T-helper 2 cell treated with Interferon-gamma antibody and Interleukin-4, amounts not matched to agents 100 ng/mL and 5 ng/mL, for 36 hours (primary cell): ENCODE data around the gene SCNM1. TPM values are rescaled to one million over a fixed set of nuclear protein-coding genes. Genes with fewer than 3 reads are reported as not detected.
"Not testable (repeated sequence)": the region's sequence is repeated elsewhere in the genome, so short reads cannot be mapped to it uniquely, and the experiment has no call there.

Experiments used
- intact Hi-C: fragments of 100-400 bp; cut with micrococcal nuclease; formaldehyde crosslinking; loops from one replicate; pipeline ENCODE4 v1.15.1; 2023
- total RNA-seq: library from RNA; stranded (reverse); gene quantifications from 2 replicates; pipeline ENCODE4 v1.2.3, GENCODE V29; 2022

SCNM1 gene
- total RNA-seq, 1 donor from 2014 or later = 63.0 TPM

DNA sequence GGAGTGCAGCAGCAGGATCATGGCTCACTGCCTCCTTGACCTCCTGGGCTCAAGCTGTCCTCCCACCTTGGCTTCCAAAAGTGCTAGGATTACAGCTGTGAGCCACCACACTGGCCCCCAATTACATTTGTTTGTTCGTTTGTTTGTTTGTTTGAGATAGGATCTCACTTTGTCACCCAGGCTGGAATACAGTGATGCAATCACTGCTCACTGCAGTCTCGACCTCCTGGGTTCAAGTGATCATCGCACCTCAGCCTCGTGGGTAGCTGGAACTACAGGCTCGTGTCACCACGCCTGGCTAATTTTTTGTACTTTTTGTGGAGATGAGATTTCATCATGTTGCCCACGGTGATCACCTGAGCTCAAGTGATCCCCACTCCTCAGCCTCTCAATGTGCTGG lies 26.1 kb downstream of the SCNM1 start:
- intact Hi-C loops = no loop called here

DNA sequence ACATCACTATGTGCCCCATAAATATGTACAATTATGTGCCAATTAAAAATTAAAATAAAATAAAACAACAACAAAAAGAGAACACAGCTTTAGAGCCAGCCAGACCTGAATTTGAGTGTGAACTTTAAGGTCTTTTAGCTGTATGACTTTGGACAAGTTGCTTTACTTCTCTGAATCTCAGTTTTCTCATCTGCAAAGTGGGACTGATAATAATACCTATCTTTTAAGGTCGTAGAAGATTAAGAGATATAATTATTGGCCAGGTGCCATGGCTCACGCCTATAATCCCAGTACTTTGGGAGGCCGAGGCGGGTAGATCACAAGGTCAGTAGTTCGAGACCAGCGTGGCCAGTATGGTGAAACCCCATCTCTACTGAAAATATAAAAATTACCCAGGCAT lies 27.4 kb downstream of the SCNM1 start:
- intact Hi-C loops = no loop called here

DNA sequence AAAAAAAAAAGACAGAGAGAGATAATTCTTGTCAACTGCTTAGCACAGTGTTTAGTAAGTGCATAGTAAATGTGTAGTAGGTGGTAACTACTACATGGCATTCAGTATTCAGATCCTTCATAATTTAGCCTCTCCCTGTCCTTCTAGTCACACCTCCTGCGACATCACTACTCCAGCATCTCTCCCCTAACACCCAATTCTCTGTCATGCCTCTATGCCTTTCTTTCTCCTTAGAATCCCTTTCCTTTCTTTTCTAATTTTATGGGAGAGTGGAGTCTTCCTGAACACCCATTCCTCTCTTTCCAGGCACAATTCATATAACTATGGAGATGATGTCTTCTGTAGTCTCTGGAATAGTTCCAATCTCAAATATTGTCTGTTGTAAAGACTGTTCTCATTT lies 27.9 kb downstream of the SCNM1 start:
- intact Hi-C loops = no loop called here

DNA sequence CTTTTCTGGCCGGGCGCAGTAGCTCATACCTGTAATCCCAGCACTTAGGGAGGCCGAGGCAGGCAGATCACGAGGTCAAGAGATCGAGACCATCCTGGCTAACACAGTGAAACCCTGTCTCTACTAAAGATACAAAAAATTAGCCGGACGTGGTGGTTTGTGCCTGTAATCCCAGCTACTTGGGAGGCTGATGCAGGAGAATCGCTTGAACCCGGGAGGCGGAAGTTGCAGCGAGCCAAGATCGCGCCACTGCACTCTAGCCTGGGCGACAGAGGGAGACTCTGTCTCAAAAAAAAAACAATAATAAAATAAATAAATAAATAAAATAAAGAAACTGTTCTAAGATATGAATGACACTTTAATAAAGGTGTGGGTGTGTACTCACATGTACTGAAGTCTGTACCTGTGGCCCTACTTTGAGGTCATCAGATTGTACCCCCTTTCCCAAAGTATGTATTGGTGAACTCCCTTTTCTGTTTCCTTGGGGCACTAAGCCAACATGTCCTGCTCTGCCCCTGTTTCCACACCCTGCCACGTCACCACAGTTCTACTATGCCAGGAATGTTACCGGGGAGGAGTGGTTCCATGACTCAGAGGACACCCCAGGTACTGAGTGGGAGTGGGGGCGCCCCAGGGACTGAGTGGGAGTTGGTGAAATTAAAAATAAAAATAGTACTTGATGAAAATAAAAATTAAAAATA lies 29.1 kb downstream of the SCNM1 start:
- intact Hi-C loops = loop anchor here (5.0 kb wide), 3 partner anchors 38 to 152 kb away; partner anchors contain the start of genes PI4KB, RFX5 and TNFAIP8L2

DNA sequence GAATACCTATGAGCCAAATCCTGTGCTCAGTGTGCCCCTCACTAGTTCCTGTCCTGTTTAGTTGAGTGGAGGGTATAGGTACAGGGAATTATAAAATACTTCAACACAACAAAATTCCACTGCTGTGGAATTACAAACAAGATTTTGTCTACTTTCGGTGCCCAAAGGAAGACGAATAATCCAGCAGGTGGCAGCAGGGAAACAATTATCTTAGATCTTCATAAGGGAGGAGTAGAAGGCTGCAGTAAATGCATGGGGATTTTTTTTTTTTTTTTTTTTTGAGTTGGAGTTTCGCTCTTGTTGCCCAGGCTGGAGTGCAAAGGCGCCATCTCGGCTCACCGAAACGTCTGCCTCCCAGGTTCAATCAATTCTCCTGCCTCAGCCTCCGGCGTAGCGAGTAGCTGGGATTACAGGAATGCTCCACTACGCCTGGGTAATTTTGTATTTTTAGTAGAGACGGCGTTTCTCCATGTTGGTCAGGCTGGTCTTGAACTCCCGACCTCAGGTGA lies 30.4 kb downstream of the SCNM1 start:
- intact Hi-C loops = loop anchor here (5.0 kb wide), 3 partner anchors 39 to 151 kb away; partner anchors contain the start of genes PI4KB, RFX5 and TNFAIP8L2

DNA sequence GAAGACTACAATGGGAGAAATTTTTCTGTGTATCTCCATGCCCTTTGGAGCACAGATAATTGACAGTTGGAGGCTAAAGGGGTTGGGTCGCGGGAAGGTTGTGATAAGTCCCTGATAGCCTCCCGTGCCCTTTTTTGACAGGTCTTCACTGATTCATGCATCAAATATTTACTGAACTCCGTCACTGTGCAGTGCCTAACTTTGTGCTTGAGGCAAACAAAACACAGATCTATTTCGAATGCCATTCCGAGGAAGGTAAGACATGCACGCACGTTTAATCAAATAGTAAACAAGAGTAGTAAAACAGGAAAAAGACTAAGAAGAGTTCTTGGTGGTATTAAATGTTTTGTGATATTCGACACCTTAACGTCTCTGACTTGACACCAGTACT lies 31.9 kb downstream of the SCNM1 start:
- intact Hi-C loops = loop anchor here (1.0 to 5.0 kb wide), 6 partner anchors 8 to 149 kb away; partner anchors contain the start of genes PI4KB, PSMD4, RFX5 and SCNM1

DNA sequence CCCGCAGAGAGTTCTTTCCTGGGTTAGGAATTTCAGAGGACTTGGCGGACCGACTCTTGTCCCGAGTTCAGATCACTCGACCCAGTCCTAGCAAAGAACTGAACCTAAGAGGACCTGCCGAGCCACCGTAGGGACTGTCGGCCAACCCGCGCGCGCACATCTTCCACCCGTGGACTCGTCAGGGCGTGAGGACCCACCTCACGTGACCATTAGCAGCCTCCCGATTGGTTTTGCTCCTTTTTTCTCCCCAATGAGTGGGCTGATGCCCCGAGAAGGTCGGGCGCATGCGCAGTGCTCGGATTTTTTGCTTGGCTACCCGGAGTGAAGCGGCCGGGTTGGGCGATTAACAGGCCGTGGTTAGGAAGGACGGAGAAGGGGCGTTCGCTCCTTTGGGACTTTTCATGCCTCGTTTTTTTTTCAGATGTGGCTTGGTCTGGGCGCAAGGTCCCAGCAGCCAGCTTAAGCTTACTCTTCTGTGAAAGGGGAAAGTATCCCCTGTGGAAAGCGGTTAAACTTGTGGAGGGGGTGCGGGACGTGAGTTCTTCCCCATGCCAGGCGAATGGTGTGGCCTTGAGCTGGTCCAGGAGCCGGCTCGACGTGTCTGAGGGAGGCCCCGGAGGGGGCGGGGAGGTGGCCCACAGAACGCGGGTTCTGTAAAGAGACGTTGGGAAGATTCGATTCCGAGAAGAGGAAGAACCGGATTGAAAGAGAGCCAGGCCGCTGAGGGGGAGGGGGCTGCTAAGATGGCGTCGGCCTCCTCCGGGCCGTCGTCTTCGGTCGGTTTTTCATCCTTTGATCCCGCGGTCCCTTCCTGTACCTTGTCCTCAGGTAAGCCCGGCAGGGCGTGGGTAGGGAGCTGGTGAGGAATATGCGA lies 32.5 kb downstream of the SCNM1 start, which contains the start of gene PIP5K1A:
PIP5K1A (plus strand) TSS at position 299 of the 874 bp plus-strand sequence; CDS start at position 744, 445 bp downstream.
- intact Hi-C loops = loop anchor here (1.0 to 5.0 kb wide), 6 partner anchors 8 to 149 kb away; partner anchors contain the start of genes PI4KB, PSMD4, RFX5 and SCNM1

DNA sequence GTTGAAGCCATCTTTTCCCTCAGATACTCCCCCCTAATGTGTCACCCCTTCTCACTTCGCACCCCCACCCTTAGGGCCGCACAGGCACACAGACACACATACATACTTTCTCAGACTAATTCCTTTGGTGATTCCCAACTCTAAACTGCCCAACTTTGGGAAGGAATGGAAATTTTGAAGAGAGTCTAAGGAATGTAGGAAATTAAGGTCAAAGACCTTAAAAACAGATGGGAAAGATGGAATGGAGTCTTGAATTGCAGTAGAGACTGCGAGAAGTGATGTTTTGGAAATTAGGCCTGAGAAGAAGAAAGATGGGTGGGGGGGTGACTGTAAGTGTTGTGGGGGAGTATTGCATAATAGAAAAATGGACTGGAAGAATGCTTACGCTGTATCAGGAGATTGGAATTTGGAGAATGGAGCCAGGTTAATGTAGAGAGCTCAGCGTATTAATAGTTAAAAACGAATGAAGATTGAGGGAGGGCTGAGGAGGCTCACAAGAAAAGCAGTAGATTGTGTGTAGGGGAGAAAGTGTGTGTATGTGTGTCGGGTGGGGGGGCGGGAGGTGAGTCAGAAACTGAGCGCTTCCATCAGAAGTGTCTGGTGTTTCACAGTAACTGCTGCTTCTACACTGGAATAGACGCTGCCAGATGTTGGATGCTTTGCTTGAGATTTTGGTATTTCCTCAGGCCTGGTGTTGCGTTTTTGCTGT lies 34.1 kb downstream of the SCNM1 start:
- intact Hi-C loops = loop anchor here (5.0 kb wide), 3 partner anchors 43 to 147 kb away; partner anchors contain the start of genes PI4KB, RFX5 and TNFAIP8L2

DNA sequence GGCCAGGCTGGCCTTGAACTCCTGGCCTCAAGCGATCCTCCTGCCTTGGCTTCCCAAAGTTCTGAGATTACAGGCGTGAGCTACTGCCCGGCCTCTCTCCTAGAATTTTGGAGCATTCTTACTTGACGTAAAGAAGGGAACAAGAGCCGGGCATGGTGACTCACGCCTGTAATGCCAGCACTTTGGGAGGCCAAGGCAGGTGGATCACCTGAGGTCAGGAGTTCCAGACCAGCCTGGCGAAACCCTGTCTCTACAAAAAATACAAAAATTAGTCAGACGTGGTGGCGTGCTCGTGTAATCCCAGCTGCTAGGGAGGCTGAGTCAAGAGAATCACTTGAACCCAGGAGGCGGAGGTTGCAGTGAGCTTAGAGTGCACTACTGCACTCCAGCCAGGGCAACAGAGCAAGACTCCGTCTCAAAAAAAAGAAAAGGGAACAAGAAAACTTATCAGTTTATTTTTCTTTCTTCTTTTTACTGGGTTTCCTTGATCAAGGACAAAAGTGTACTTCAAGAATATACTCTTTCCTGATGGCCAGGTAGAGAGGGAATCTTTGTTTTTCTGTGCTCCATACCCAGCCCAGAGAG lies 39.5 kb downstream of the SCNM1 start:
- intact Hi-C loops = not testable (repeated sequence)

DNA sequence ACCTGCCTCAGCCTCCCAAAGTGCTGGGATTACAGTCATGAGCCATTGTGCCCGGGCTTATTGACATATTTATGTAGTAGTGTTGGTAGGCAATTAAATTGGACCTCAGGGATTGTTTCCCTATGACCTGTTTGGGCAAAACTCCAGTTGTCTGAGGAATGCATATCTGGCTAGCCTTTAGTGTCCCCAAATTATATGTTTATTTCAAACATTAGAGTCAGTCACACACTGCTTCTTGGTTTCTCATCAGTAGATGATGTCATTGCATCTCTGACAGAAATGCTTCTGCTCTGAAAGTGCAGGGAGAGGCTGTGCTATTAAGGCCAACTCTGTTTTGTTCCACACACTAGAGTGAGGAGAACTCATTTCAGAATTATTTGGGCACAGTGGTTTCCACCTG lies 44.9 kb downstream of the SCNM1 start:
- intact Hi-C loops = no loop called here

DNA sequence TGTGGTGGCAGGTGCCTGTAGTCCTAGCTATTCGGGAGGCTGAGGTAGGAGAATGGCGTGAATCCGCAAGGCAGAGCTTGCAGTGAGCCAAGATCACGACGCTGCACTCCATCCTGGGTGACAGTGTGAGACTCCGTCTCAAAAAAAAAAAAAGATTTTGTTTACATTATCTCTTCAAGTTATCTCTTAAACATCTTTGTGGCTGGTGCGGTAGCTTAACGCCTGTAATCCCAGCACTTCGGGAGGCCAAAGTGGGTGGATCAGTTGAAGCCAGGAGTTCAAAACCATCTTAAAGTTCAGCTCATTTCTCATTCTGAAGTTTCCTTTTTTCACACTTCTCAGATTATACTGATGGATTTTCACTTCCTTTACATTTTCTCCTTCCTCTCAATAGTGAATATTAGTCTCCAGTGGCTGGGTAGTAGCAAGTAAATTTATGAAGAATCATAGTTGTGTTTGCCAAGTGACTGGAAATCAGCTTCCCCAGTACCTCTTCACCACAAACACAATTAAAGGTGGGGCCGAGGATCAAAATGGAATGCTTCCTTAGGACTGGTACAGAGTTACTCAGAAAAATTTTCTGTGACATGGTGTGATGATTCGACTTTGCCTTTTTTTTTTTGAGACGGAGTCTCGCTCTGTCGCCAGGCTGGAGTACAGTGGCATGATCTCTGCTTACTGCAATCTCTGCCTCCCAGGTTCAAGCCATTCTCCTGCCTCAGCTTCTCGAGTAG lies 46.2 kb downstream of the SCNM1 start:
- intact Hi-C loops = no loop called here

DNA sequence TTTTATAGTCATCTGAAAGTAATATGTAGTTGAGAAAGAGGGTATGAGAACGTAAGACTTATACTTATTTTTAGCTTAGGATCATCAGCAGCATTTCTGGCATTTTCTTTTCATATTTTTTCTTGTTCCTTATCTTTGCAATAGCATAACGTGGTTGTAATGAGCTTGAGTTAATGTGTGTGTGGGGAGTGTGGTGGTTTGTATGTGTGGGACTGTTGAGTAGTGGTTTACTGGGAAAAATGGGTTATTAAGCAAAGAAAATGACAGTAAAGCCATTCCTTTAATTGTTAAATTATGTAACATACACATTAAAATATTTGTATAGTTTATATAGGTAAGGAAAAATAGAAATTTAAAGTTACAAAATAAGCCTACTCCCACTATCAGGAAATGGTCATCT lies 47.6 kb downstream of the SCNM1 start:
- intact Hi-C loops = no loop called here

Other genes starting within 250 kb of the SCNM1 start
- 52.2 and 52.4 TPM in 2 replicates for gene SETDB1, start 239.8 kb upstream of the SCNM1 start, total RNA-seq
- 167 and 172 TPM in 2 replicates for gene CERS2, start 191.3 kb upstream of the SCNM1 start, total RNA-seq
- gene ANXA9, start 183.9 kb upstream of the SCNM1 start, total RNA-seq = 0.09 TPM in 1 of 2 replicates, not detected in the other
- gene MINDY1, start 159.2 kb upstream of the SCNM1 start, total RNA-seq = 20.9 and 21.4 TPM in 2 replicates
- gene PRUNE1, start 157.7 kb upstream of the SCNM1 start, total RNA-seq = 13.9 and 16.6 TPM in 2 replicates
- gene BNIPL, start 129.6 kb upstream of the SCNM1 start, total RNA-seq = 1.1 and 1.5 TPM in 2 replicates
- 1.0 and 1.8 TPM in 2 replicates for gene C1orf56, start 118.4 kb upstream of the SCNM1 start, total RNA-seq
- gene CDC42SE1, start 106.5 kb upstream of the SCNM1 start, total RNA-seq = 345 and 347 TPM in 2 replicates
- gene MLLT11, start 105.7 kb upstream of the SCNM1 start, total RNA-seq = 3.4 and 4.0 TPM in 2 replicates
- gene GABPB2, start 95.4 kb upstream of the SCNM1 start, total RNA-seq = 27.4 and 28.7 TPM in 2 replicates
- 1.6 and 1.8 TPM in 2 replicates for gene SEMA6C, start 19.5 kb upstream of the SCNM1 start, total RNA-seq
- gene TNFAIP8L2, start 9.5 kb upstream of the SCNM1 start, total RNA-seq = 27.7 and 28.5 TPM in 2 replicates
- 2.8 and 2.9 TPM in 2 replicates for gene LYSMD1, start 242 bp upstream of the SCNM1 start, total RNA-seq
- 1.7 and 2.8 TPM in 2 replicates for gene TMOD4, start 9.8 kb downstream of the SCNM1 start, total RNA-seq
- 75.6 and 78.2 TPM in 2 replicates for gene VPS72, start 24.1 kb downstream of the SCNM1 start, total RNA-seq
- 68.5 and 71.7 TPM in 2 replicates for gene PIP5K1A, start 32.4 kb downstream of the SCNM1 start, total RNA-seq
- 188 and 192 TPM in 2 replicates for gene PSMD4, start 88.6 kb downstream of the SCNM1 start, total RNA-seq
- 20.1 and 24.0 TPM in 2 replicates for gene ZNF687, start 116.2 kb downstream of the SCNM1 start, total RNA-seq
- gene PI4KB, start 161.3 kb downstream of the SCNM1 start, total RNA-seq = 64.8 and 67.4 TPM in 2 replicates
- 75.3 and 80.4 TPM in 2 replicates for gene RFX5, start 181.1 kb downstream of the SCNM1 start, total RNA-seq
- not detected in 2 replicates for gene SELENBP1, start 206.6 kb downstream of the SCNM1 start, total RNA-seq
- gene PSMB4, start 233.4 kb downstream of the SCNM1 start, total RNA-seq = 335 and 353 TPM in 2 replicates